ENCODE measurements around the gene ENPP5. TPM values are rescaled to one million over a fixed set of nuclear protein-coding genes. Genes with fewer than 3 reads are reported as not detected.
"Not testable (repeated sequence)": the region's sequence is repeated elsewhere in the genome, so short reads cannot be mapped to it uniquely, and the experiment has no call there.

ENPP5 gene
- total RNA-seq, 2 donors from 2014 or later = 0.14 to 1.0 TPM

GRCh38 chr6:46149066-46149465 lies 21.7 kb downstream of the ENPP5 start:
- ATAC-seq; H3K4me3 Mint-ChIP-seq; H3K9me3 Mint-ChIP-seq; H3K4me1 Mint-ChIP-seq (ENCODE audit: low read depth in 2 of 2); DNase-seq (ENCODE audit: low spot score); H3K27me3 Mint-ChIP-seq; H3K27ac Mint-ChIP-seq; H3K36me3 Mint-ChIP-seq: not testable (repeated sequence)

DNA sequence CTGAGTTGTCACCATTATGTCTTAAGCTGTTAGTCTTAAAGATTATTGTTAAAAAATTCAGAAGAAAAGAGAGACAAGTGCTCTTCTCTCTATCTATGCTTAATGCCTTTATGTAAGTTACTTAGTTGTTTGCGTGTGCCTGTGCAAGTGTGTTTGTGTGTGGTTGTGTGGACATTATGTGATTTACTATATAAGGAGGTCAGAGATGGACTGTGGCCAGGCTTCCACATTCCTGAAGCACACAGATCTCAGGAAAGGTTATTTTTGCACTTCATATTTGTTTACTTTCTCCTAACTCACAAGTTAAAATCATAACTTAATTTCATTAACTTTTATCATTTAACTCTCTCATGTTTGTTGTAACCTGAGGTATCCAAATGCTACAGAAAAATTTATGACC lies 26.5 kb downstream of the ENPP5 start:
- DNase-seq (ENCODE audit: low spot score) = no peak
- no peaks in the 10 kb centered on the region for H3K27me3 Mint-ChIP-seq
- no peak overlapping the region for H3K4me3 Mint-ChIP-seq
- no peak for ATAC-seq
- no peak overlapping the region for H3K27ac Mint-ChIP-seq
- H3K4me1 Mint-ChIP-seq (ENCODE audit: low read depth in 2 of 2) = peaks cover 4 to 8% of the 10 kb centered on the region in 2 donors
- H3K9me3 Mint-ChIP-seq = no peaks in the 10 kb centered on the region
- peaks cover 6% of the 10 kb centered on the region for H3K36me3 Mint-ChIP-seq

GRCh38 chr6:46138281-46138680 lies 32.5 kb downstream of the ENPP5 start:
- Mint-ChIP-seq H3K9me3 (no peaks in the 10 kb centered on the region), H3K4me1 (ENCODE audit: low read depth in 2 of 2) (peaks cover 46 to 54% of the 10 kb centered on the region in 2 donors)

GRCh38 chr6:46137387-46137786 lies 33.4 kb downstream of the ENPP5 start:
- Mint-ChIP-seq H3K4me3 (no peak overlapping the region), H3K27ac (no peak overlapping the region), H3K36me3 (no peaks in the 10 kb centered on the region), H3K27me3 (no peaks in the 10 kb centered on the region), H3K4me1 (ENCODE audit: low read depth in 2 of 2) (peaks cover 49 to 61% of the 10 kb centered on the region in 2 donors), H3K9me3 (no peaks in the 10 kb centered on the region)
- ATAC-seq = peak; percentile 46 to 52
- no peak for DNase-seq (ENCODE audit: low spot score)

More at GRCh38 chr6:46138281-46138680, 32.5 kb downstream of the ENPP5 start:
- Mint-ChIP-seq H3K27ac (no peak overlapping the region), H3K27me3 (no peaks in the 10 kb centered on the region), H3K36me3 (peaks cover 6% of the 10 kb centered on the region), H3K4me3 (no peak overlapping the region)
- DNase-seq (ENCODE audit: low spot score) = no peak
- ATAC-seq = no peak

DNA sequence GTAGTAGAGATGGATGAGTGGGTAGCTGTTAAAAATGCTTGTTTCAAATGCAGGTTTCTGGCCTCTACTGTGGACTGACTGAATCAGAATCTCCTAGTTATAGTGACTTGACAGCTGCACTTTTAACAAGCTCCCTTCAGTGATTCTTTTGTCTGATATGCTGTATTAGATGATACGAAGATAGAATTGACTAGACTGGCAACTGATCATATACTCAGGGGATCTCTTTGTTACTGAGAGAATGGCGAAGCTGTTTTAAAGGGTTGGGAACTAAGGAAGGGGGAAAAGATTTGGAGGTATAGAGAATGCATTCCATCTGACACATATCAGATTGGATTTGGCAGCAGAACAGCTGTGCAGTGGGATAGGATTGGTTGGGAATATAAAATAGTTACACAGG lies 33.9 kb downstream of the ENPP5 start:
- no peak for DNase-seq (ENCODE audit: low spot score)
- ATAC-seq = no peak
- Mint-ChIP-seq H3K36me3 (no peaks in the 10 kb centered on the region), H3K27ac (no peak overlapping the region), H3K9me3 (no peaks in the 10 kb centered on the region), H3K4me1 (ENCODE audit: low read depth in 2 of 2) (peaks cover 51 to 64% of the 10 kb centered on the region in 2 donors), H3K4me3 (no peak overlapping the region), H3K27me3 (no peaks in the 10 kb centered on the region)

- peaks cover 60 to 63% of the 10 kb centered on the region in 2 donors for H3K4me1 Mint-ChIP-seq (ENCODE audit: low read depth in 2 of 2)
- DNase-seq (ENCODE audit: low spot score) (no peak), ATAC-seq (peak in 1 of 2 donors; percentile 56)
- no peak overlapping the region for H3K4me3 Mint-ChIP-seq
- no peaks in the 10 kb centered on the region for H3K36me3 Mint-ChIP-seq
- H3K27me3 Mint-ChIP-seq = no peaks in the 10 kb centered on the region
- H3K9me3 Mint-ChIP-seq = no peaks in the 10 kb centered on the region
- H3K27ac Mint-ChIP-seq = peak overlapping the region in 1 of 2 donors; percentile 47
Observed at GRCh38 chr6:46135176-46135575, 35.6 kb downstream of the ENPP5 start.

DNA sequence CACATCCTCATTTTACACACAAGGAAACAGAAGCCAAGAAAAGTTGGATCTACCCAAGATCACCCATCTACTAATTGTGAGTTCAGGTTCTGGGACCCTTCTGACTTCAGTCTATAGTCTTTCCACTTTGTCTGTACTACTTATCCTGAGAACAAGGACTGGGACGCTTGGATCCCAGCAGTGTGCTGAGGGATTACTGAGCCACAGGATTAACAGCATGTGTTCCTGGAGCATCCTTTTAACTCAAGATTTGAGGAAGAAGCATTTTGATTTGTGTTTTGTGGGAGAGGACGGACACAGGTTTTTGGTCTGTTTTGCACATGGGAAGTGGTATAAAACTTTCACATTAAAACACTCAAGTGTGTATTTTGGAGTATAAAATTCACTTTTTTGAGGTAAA lies 36.6 kb downstream of the ENPP5 start:
- no peak for DNase-seq (ENCODE audit: low spot score)
- H3K27me3 Mint-ChIP-seq = no peaks in the 10 kb centered on the region
- no peaks in the 10 kb centered on the region for H3K9me3 Mint-ChIP-seq
- ATAC-seq = no peak
- peaks cover 61 to 66% of the 10 kb centered on the region in 2 donors for H3K4me1 Mint-ChIP-seq (ENCODE audit: low read depth in 2 of 2)
- peak overlapping the region in 1 of 2 donors; percentile 45 for H3K27ac Mint-ChIP-seq
- no peaks in the 10 kb centered on the region for H3K36me3 Mint-ChIP-seq
- no peak overlapping the region for H3K4me3 Mint-ChIP-seq

GRCh38 chr6:46131291-46131690 lies 39.5 kb downstream of the ENPP5 start:
- Mint-ChIP-seq H3K4me1 (ENCODE audit: low read depth in 2 of 2) (peaks cover 53 to 58% of the 10 kb centered on the region in 2 donors), H3K4me3 (peak overlapping the region; percentile 60), H3K27ac (peak overlapping the region in 1 of 2 donors; percentile 94)
- DNase-seq (ENCODE audit: low spot score); H3K9me3 Mint-ChIP-seq; ATAC-seq; H3K36me3 Mint-ChIP-seq; H3K27me3 Mint-ChIP-seq: not testable (repeated sequence)

GRCh38 chr6:46130666-46131065 lies 40.1 kb downstream of the ENPP5 start:
- no peaks in the 10 kb centered on the region for H3K9me3 Mint-ChIP-seq
- H3K27ac Mint-ChIP-seq = peak overlapping the region; percentile 94 to 97
- peak overlapping the region; percentile 100 for H3K4me3 Mint-ChIP-seq
- no peak for DNase-seq (ENCODE audit: low spot score)
- ATAC-seq = no peak
- no peaks in the 10 kb centered on the region for H3K36me3 Mint-ChIP-seq
- no peaks in the 10 kb centered on the region for H3K27me3 Mint-ChIP-seq
- H3K4me1 Mint-ChIP-seq (ENCODE audit: low read depth in 2 of 2) = peaks cover 52 to 54% of the 10 kb centered on the region in 2 donors

- ATAC-seq = peak; percentile 100
Observed at GRCh38 chr6:46129629-46130511, 40.9 kb downstream of the ENPP5 start, which contains the start of gene ENPP4. ENPP4 (plus strand) TSS chr6:46129989; CDS start chr6:46139584, 9,595 bp downstream.

GRCh38 chr6:46129291-46129628 lies 41.5 kb downstream of the ENPP5 start:
- no peaks in the 10 kb centered on the region for H3K9me3 Mint-ChIP-seq
- peak in 1 of 2 donors; percentile 4 for ATAC-seq
- peak overlapping the region; percentile 100 for H3K4me3 Mint-ChIP-seq
- H3K4me1 Mint-ChIP-seq (ENCODE audit: low read depth in 2 of 2) = peaks cover 46 to 52% of the 10 kb centered on the region in 2 donors
- H3K36me3 Mint-ChIP-seq = no peaks in the 10 kb centered on the region
- no peak for DNase-seq (ENCODE audit: low spot score)
- H3K27ac Mint-ChIP-seq = peak overlapping the region; percentile 94 to 97
- no peaks in the 10 kb centered on the region for H3K27me3 Mint-ChIP-seq

More at GRCh38 chr6:46129629-46130511, 40.9 kb downstream of the ENPP5 start, which contains the start of gene ENPP4:
- no peaks in the 10 kb centered on the region for H3K27me3 Mint-ChIP-seq
- H3K36me3 Mint-ChIP-seq = no peaks in the 10 kb centered on the region
- H3K9me3 Mint-ChIP-seq = no peaks in the 10 kb centered on the region
- peak within 1 kb of the TSS; percentile 94 to 97 for H3K27ac Mint-ChIP-seq
- H3K4me1 Mint-ChIP-seq (ENCODE audit: low read depth in 2 of 2) = peaks cover 47 to 48% of the 10 kb centered on the region in 2 donors
- peak; percentile 93 for DNase-seq (ENCODE audit: low spot score)
- peak within 1 kb of the TSS; percentile 100 for H3K4me3 Mint-ChIP-seq

DNA sequence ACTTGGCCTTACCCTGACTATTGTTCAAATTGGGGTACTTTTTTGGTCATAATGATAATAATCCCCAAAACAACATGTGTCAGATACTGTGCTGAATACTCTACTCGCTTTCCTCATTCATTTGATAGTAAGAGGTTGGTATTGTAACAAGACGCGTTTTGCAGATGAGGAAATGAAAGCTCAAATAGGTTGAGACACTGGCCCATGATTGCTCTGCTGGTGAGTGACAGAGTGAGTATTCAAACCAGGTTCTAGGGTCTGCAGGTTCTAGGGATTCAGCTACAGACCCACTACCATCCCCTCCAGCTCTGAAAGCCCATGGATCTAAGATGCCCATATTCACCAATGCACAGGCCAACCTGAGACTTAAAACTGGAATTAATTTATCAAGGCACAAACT lies 42.3 kb downstream of the ENPP5 start:
- Mint-ChIP-seq H3K27me3 (no peaks in the 10 kb centered on the region), H3K4me1 (ENCODE audit: low read depth in 2 of 2) (peaks cover 38 to 48% of the 10 kb centered on the region in 2 donors), H3K36me3 (no peaks in the 10 kb centered on the region), H3K27ac (peak overlapping the region; percentile 94 to 97), H3K9me3 (no peaks in the 10 kb centered on the region), H3K4me3 (peak overlapping the region; percentile 100)
- DNase-seq (ENCODE audit: low spot score) (no peak), ATAC-seq (no peak)

DNA sequence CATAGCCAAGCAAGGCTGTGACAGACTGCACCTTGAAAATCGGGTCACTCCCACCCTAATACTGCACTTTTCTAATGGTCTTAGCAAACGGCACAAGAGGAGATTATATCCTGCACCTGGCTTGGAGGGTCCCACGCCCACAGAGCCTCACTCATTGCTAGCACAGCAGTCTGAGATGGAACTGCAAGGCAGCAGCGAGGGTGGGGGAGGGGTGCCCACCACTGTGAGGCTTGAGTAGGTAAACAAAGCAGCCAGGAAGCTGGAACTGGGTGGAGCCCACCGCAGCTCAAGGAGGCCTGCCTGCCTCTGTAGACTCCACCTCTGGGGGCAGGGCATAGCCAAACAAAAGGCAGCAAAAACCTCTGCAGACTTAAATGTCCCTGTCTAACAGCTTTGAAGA lies 51.1 kb downstream of the ENPP5 start:
- H3K9me3 Mint-ChIP-seq; H3K27me3 Mint-ChIP-seq; DNase-seq (ENCODE audit: low spot score); H3K4me3 Mint-ChIP-seq; ATAC-seq; H3K27ac Mint-ChIP-seq: not testable (repeated sequence)
- Mint-ChIP-seq H3K4me1 (ENCODE audit: low read depth in 2 of 2) (peaks cover 12 to 53% of the 10 kb centered on the region in 2 donors), H3K36me3 (peaks cover 15% of the 10 kb centered on the region)

DNA sequence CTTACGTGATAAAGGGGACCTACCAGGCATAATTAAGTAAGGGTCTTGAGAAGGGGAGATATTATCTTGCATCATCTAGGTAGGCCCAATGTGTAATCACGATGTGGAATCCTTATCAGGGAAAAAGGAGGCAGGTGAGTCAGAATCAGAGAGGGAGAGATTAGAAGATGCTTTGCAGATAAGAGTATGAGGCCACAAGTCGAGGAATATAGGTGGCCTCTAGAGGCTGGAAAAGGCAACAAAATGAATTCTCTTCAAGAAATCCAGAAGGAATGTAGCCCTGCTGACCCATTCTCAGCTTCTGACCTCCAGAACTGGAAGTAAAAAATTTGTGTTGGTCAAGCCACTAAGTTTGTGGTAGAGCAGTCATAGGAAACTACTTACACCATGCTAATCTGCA lies 51.9 kb downstream of the ENPP5 start:
- Mint-ChIP-seq H3K4me3 (no peak overlapping the region), H3K27ac (peak overlapping the region in 1 of 2 donors; percentile 80), H3K27me3 (no peaks in the 10 kb centered on the region), H3K4me1 (ENCODE audit: low read depth in 2 of 2) (peaks cover 12 to 55% of the 10 kb centered on the region in 2 donors), H3K9me3 (peaks cover 2% of the 10 kb centered on the region), H3K36me3 (peaks cover 15% of the 10 kb centered on the region)
- no peak for ATAC-seq
- no peak for DNase-seq (ENCODE audit: low spot score)

Data from natural killer cell treated with Interleukin-12 subunit alpha and Interleukin-12 subunit beta and Interleukin-15 and Interleukin-18, amount 100 ng/mL, for 72 hours (primary cell).